Lung (tissue), 12 donors: ENCODE results near the gene COG4. TPM values are rescaled to one million over a fixed set of nuclear protein-coding genes. Genes with fewer than 3 reads are reported as not detected.
A peak's percentile ranks its signal among the peaks of the same experiment; 100 is the strongest.

ENCODE experiments used
- ATAC-seq: fragments of 200-7000 bp; cut with Tn5 transposase; one replicate; pipeline ENCODE4 v1.9.1; 2020; ENCODE audit warnings: moderate number of reproducible peaks; ENCODE audit not compliant: insufficient read depth, low FRiP score
- DNase-seq, 3 donors: peaks; one replicate each; pipeline ENCODE4 v3.0.0-alpha.2; 2013 to 2017
- H3K27ac ChIP-seq, 2 donors: one replicate each; pipeline ENCODE4 v1.5.1; 2013; ENCODE audit warnings: mild to moderate bottlenecking in 2 of 2, moderate library complexity in 2 of 2, control low read depth in 1 of 2, inconsistent platforms in 1 of 2, low read depth in 1 of 2, low read length in 1 of 2
- H3K27me3 ChIP-seq, 3 donors: one replicate each; pipeline ENCODE4 v1.5.1; 2013; ENCODE audit warnings: low read length in 2 of 3; ENCODE audit not compliant: control insufficient read depth in 3 of 3, insufficient read depth in 3 of 3
- H3K36me3 ChIP-seq, 4 donors: one replicate each; pipeline ENCODE4 v1.5.1; 2013; ENCODE audit warnings: low read length in 4 of 4, mild to moderate bottlenecking in 1 of 4, moderate library complexity in 1 of 4; ENCODE audit not compliant: control insufficient read depth in 4 of 4, insufficient read depth in 4 of 4
- H3K4me1 ChIP-seq, 5 donors: one replicate each; pipeline ENCODE4 v1.5.1; 2013; ENCODE audit warnings: low read length in 5 of 5, mild to moderate bottlenecking in 2 of 5, moderate library complexity in 1 of 5; ENCODE audit not compliant: control insufficient read depth in 5 of 5, insufficient read depth in 5 of 5
- H3K4me3 ChIP-seq: one replicate; pipeline ENCODE4 v1.5.1; 2013; ENCODE audit warnings: mild to moderate bottlenecking, control low read depth, moderate library complexity
- H3K9ac ChIP-seq, 2 donors: one replicate each; pipeline ENCODE4 v1.5.1; 2013; ENCODE audit warnings: low read length in 2 of 2, control low read depth in 1 of 2; ENCODE audit not compliant: insufficient read depth in 1 of 2
- H3K9me3 ChIP-seq, 4 donors: one replicate each; pipeline ENCODE4 v1.5.1; 2013; ENCODE audit warnings: low read length in 3 of 4, mild to moderate bottlenecking in 1 of 4, moderate library complexity in 1 of 4; ENCODE audit not compliant: control insufficient read depth in 4 of 4, insufficient read depth in 3 of 4
- WGBS, 2 donors: extraction: QIAGEN DNeasy Blood & Tissue Kit; methylation state at CpG; one replicate each; pipeline ENCODE4 v1.1.7; 2013; 5-methylcytosine and 5-hydroxymethylcytosine counted together
- polyA plus RNA-seq, 2 donors: library from polyadenylated mRNA; stranded (reverse); fragments of 200-250 nt; gene quantifications; one replicate each; pipeline ENCODE4 v1.2.1, GENCODE V29; 2013
- total RNA-seq, 2 donors: library from RNA; depleted of rRNA in 1 of 2; stranded (reverse); fragments of >200 nt in 1 of 2; gene quantifications; one replicate each; pipeline ENCODE4 v1.2.1, GENCODE V29; 2014 to 2021
- TF ChIP-seq, protein P1 (sequence below): IDR thresholded peaks from 2 replicates; pipeline ENCODE4 v1.5.1; 2012; ENCODE audit warnings: mild to moderate bottlenecking; ENCODE audit errors: control extremely low read depth, extremely low read depth
- donor health status: control.
- donor health status: control.
- donor health status: Bipolar disorder and iron deficiency.
- donor health status: healthy.
- donor health status: DM: yes; HTN: yes; CAD: no.

COG4 gene
- total and polyA plus RNA-seq, 4 donors = 29.3 to 65.8 (median 39.4) TPM

DNA sequence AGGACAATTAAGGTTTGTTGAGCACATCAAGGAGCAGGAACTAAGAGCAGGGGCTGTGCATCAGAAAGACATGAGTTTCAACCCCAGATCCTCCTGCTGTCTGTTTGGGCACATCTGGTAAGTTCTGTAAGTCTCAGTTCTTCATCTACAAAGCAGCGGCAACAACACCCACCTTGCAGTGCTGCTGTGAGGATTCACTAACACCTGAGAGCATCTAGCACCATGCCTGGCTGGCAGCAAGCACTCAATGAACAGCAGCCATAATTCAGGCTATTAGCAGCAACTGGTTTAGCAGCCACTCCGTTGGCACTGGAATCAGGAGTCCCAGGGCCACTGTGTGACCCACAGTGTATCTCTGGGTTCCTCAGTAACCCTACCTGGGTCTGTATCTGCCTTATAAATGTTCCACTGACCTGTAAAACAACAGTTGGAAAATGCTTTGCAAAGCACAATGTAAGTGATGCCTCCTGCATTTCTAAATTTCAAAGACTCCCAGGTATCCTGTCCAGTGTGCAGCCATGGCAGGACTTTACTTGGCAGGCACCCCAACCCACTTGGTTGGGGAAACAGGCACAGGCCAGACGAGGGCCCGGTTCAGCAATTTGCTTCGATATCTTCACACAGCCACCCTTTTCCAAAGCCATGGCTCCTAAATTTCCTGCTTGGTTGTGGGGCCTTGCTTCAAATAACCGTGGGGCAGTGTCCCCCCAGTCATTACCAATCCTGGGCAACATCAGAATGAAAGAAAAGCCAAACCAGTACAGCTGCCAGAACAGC is 88.7 kb downstream of the COG4 start:
- H3K36me3 ChIP-seq = peaks cover 0 to 16% (median 6%) of the 10 kb centered on the region in 4 donors
- ATAC-seq (no peak), DNase-seq (no peak)
- peaks cover 36 to 72% (median 43%) of the 10 kb centered on the region in 5 donors for H3K4me1 ChIP-seq
- no peak overlapping the region for H3K4me3 ChIP-seq
- TF ChIP-seq, protein P1, sequence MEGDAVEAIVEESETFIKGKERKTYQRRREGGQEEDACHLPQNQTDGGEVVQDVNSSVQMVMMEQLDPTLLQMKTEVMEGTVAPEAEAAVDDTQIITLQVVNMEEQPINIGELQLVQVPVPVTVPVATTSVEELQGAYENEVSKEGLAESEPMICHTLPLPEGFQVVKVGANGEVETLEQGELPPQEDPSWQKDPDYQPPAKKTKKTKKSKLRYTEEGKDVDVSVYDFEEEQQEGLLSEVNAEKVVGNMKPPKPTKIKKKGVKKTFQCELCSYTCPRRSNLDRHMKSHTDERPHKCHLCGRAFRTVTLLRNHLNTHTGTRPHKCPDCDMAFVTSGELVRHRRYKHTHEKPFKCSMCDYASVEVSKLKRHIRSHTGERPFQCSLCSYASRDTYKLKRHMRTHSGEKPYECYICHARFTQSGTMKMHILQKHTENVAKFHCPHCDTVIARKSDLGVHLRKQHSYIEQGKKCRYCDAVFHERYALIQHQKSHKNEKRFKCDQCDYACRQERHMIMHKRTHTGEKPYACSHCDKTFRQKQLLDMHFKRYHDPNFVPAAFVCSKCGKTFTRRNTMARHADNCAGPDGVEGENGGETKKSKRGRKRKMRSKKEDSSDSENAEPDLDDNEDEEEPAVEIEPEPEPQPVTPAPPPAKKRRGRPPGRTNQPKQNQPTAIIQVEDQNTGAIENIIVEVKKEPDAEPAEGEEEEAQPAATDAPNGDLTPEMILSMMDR = no peak
- 90 to 91% methylated on average over 6 of the region's 6 CpGs for WGBS, 2 donors
- H3K9me3 ChIP-seq = no peaks in the 10 kb centered on the region
- H3K27me3 ChIP-seq = no peaks in the 10 kb centered on the region
- H3K9ac ChIP-seq = no peak overlapping the region
- peak overlapping the region in 1 of 2 donors; percentile 43 for H3K27ac ChIP-seq

DNA sequence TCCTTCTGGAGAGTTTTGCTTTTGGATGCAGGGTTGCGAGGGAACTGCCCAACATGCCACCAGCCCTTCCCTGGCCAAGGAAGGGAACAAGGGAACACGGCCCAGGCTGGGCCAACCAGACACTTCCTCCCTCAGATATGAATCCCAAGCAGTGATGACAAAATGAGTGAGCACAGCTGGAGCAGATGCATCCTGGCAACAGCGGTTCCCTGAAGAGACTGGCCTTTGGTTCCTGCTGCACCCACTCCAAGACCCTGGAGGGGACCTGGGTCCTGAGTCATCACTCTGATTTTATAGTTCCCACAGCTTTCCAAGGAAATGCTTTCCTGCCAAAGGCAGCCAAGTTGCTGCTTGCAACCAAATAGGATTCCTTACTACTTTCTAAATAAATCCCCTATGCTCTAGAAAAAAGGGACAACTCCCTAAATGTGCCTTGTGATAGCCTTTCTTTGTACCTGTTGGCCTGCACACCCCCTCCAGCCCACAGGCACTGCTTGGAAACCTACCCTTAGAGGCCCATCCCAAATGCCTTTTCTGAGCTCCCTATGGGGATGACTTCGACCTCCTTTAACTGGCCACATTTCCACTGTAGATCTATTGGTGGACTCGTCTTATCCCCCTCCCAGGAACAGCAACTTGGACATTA is 89.8 kb downstream of the COG4 start:
- WGBS, 2 donors = 45 to 46% methylated on average over 5 of the region's 5 CpGs
- Histone ChIP-seq H3K27ac (peak overlapping the region; percentile 10 to 83), H3K4me1 (peaks cover 42 to 77% (median 51%) of the 10 kb centered on the region in 5 donors), H3K9ac (no peak overlapping the region), H3K36me3 (peaks cover 0 to 16% (median 6%) of the 10 kb centered on the region in 4 donors), H3K4me3 (no peak overlapping the region), H3K27me3 (no peaks in the 10 kb centered on the region), H3K9me3 (no peaks in the 10 kb centered on the region)
- ATAC-seq (no peak), DNase-seq (peak; percentile 67 to 84 (median 68))
- TF ChIP-seq, protein P1 = no peak

- WGBS, 2 donors = 31 to 36% methylated on average over 12 of the region's 12 CpGs
- no peaks in the 10 kb centered on the region for H3K27me3 ChIP-seq
- peaks cover 42 to 83% (median 51%) of the 10 kb centered on the region in 5 donors for H3K4me1 ChIP-seq
- DNase-seq (peak; percentile 44 to 61 (median 60)), ATAC-seq (no peak)
- no peaks in the 10 kb centered on the region for H3K9me3 ChIP-seq
- peak overlapping the region; percentile 10 to 83 for H3K27ac ChIP-seq
- H3K36me3 ChIP-seq = peaks cover 0 to 15% (median 6%) of the 10 kb centered on the region in 4 donors
- H3K9ac ChIP-seq = no peak overlapping the region
- H3K4me3 ChIP-seq = no peak overlapping the region
- TF ChIP-seq, protein P1 = no peak
These were observed 90.5 kb downstream of the COG4 start for GRCh38 chr16:70432723-70433457.
